HT-29 (cell line): Measurements from ENCODE around the gene HUNK. TPM values are rescaled to one million over a fixed set of nuclear protein-coding genes. Genes with fewer than 3 reads are reported as not detected.
"Not testable (repeated sequence)": the region's sequence is repeated elsewhere in the genome, so short reads cannot be mapped to it uniquely, and the experiment has no call there.

ENCODE experiments used
- DNase-seq: peaks from one replicate; pipeline ENCODE4 v3.0.0-alpha.2; 2015; ENCODE audit warnings: low spot score
- total RNA-seq: library from RNA; depleted of rRNA; stranded (reverse); fragments of >200 nt; shearing (Covaris generic); gene quantifications from 2 replicates; pipeline ENCODE4 v1.2.3, GENCODE V29; 2014

The HUNK gene
- total RNA-seq, 1 experiment from 2014 or later = not detected

- DNase-seq = no peak
Measured at GRCh38 chr21:31918250-31918775, 45.5 kb downstream of the HUNK start.

DNA sequence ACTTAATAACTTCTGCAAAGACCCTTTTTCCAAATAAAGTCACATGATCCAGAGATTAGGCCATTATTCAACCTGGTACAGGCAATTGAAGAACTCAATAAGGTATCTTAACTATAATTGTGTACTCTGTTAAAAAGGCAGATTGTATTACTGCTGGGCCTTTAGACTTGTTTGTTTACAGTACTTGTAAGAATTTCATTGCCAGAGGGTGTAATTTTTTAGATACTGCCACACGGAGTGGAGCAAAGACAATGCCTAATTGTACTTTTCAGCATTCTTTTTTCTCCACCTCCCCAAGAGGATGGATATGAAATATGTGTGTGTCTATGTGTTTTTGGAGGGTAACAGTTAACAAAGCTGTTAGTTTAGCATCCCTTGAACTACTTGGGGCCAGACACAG lies 47.5 kb downstream of the HUNK start:
- no peak for DNase-seq

GRCh38 chr21:31921079-31921478 lies 48.3 kb downstream of the HUNK start:
- DNase-seq = no peak

DNA sequence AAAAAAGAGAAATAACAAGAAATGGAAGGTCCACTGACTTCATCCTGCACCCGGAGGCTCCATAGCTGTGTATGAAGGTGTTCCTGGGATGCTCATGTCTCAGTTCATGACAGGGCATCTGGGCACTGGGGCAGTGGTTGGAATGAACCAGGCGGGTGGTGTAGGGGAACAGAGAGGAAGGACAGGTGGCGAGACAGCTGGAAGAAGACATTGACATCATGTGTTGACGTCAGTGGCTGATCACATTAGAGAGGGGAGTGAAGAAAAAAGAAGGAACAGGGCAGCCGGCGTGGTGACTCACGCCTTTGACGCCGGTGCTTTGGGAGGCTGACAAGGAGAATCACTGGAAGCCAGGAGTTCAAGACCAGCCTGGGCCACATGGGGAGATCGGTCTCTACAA lies 50.1 kb downstream of the HUNK start:
- no peak for DNase-seq

GRCh38 chr21:31923756-31924155 lies 50.9 kb downstream of the HUNK start:
- DNase-seq = no peak

DNA sequence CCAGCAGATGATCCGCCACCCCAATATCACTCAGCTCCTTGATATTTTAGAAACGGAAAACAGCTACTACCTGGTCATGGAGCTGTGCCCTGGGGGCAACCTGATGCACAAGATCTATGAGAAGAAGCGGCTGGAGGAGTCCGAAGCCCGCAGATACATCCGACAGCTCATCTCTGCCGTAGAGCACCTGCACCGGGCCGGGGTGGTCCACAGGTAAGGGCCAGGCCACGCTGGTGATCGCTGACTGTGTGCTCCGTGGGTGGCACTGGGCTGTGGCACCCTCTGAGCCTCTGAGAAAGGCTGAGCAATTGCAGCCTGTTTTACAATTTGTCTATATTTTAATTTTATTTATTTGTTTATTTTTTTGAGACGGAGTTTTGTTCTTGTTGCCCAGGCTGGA lies 51.7 kb downstream of the HUNK start:
- DNase-seq = no peak

DNA sequence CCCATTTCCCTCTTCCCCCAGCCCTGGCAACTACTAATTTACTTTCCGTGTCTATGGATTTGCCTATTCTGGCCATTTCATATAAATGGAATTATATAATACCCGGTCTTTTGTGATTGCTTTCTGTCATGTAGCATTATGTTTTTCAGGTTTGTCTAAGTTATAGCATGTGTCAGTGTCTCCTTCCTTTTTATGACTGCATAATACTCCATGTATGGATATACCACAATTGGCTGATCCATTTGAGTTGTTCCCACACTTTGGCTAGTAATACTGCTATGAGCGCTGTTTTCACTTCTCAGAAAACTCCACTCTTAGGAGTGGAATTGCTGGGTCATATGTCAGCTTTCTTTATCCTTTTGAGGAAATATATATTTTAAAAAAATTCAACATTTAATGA lies 53.7 kb downstream of the HUNK start:
- no peak for DNase-seq

DNA sequence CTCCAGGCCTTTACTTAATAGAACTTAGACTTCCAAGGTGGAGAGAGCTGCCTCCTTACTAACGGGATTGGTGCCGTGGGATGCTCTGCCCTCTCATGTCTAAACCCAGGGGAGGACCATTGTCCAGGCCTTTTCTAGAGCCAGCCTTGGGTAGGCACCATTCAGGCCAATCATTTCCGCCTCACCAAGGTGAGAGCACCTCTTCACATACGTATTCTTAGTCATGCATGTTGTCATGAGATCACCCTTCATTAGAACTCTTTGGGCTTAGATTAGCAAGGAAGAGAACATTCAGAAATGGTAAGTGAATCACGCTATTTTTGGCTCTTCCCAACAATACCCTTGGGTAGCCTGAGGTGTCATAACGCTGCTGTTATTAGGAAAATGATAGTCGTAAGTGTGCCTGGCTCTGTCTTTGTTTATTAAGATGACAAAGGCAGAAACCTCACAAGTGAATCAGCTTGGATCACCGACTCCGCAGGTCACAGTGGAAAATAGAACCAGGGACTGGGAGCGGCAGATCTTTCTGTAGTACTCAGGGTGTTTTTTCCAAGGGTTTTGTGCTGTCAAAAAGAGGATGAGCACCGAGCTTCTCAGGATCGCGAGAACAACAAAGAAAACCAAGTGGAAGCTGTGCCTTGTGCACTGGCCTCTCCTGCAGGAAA lies 55.0 kb downstream of the HUNK start:
- DNase-seq = no peak

GRCh38 chr21:31928656-31929055 lies 55.8 kb downstream of the HUNK start:
- no peak for DNase-seq

DNA sequence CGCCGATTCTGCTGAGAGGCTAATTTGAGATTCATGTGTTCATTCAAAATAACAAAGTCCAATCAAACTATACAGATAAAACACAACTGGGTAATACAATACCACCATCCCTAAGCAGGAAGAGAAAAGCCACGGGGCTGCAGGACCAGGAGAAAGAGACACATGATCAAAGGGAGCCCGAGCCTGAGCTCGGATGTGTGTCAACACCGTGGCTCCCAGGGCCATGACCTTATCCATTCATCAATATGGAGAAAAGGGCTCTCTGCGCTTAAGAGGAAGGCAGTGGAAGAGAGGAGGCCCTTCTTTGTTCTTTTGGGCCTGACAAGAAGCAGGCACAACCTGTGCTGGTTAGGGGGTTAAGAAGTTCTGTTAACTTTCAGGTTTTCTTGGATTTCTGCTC lies 56.7 kb downstream of the HUNK start:
- no peak for DNase-seq

- no peak for DNase-seq
Measured at GRCh38 chr21:31930001-31930400, 57.2 kb downstream of the HUNK start.

DNA sequence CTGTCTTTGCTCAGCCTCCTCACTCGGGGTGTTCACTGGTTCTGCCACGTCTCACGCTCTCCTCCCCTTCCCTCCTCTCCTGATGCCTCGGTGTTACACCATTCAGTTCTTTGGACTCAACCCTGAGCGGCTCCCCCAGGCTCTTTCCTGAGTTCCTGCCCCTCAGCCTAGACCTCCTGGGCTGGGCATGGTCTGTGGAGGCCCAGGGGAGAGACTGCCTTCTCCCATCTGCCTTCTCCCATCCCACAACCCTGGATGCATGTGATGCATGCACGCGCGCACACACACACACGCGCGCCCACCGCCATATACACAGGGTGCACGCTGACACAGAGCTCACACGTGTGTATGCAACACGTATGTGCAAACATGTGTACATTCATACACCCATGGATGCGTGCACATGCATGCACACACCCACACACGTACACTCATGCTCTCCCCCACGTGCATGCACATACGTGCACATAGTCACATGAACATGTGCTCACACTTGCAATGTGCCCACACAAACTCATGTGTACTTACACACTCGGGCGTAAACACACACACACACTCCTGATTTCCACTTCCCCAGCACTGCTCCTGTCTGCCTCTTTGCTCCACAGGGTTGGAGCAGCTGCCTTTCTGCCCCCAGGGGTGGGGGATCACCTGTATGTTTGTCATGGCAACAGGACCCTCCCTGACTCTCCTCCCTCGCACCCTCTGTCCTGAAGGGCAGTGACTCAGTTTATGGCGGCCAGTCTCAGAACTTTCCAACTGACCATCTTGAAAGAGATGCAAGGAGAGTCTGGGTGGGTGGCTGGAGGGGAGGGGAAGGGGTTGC lies 59.0 kb downstream of the HUNK start:
- no peak for DNase-seq

DNA sequence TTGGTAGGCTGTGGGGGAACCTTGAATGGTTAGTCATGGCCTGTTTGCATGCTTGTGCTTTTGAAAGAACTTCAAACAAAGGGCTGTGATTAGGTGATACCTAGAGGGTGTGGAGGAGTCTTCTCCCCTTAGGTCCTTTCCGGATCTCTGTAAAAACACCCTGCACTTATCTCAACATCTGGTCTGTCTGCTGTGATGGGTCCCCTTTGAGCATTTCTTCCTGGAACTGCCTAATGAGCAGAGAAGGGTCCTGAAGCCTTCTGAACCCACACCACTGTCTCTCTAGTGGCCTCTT lies 59.6 kb downstream of the HUNK start:
- no peak for DNase-seq

DNA sequence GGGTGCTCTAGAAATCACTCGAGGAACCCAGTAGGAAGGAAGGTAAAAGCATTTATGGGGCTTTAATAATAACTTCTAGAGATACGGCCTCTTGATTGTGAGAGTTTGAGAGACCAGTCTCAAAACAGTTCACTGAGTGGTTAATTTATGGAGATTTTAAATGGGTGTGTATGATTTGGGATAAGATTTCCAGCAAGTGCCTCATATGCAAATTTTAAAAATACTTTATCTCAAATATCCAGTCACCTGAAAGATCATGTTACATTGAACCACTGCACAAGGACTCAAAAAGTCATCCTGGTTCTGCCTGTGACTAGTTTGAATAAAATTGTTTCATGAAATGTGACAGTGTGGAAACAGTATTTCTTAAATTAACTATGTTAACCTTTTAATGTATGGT lies 64.5 kb downstream of the HUNK start:
- no peak for DNase-seq

DNA sequence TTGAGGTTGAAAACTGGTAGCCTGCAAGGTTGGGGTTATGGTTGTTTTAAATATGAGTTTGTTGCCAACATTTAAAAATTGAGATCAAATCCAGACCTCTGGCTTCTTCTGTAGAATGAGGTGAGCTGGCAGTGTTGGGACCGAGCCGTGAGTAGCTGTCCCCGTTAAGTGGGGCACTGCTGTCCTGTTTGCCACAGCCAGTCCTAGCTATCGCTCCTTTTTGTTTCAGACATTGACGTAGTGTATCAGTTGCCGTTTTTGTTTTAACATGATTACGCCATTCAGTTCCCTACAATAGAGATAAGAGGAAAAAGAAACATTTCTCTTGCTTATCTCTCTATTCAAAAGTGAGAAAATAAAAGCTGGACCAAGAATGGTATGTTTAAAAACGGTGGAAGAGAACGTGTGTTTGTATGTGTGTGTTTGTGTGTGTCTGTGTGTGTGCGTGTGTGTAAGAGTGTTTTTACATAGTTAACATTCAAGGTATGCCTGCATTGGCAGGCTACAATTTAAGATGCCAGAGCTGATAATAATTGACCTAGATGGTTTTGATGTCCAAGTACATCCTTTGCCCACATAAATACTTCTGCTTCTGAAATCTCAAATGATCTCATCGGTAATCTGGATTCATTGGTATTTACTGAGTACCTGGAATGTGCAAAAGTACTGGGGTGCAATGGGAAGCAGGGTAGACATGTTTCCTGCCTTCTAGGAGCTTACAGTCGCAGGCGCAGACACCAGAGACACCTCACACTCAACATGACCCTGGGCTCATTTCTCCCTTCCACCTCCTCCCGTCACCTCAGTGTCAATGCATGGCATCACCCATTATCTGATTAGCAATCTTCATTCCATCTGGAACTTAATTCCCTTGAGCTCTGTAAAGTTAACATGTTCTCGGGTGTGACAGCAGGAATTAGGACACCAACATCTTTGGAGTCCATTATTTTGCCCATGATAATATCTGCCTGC lies 65.8 kb downstream of the HUNK start:
- DNase-seq = no peak

DNA sequence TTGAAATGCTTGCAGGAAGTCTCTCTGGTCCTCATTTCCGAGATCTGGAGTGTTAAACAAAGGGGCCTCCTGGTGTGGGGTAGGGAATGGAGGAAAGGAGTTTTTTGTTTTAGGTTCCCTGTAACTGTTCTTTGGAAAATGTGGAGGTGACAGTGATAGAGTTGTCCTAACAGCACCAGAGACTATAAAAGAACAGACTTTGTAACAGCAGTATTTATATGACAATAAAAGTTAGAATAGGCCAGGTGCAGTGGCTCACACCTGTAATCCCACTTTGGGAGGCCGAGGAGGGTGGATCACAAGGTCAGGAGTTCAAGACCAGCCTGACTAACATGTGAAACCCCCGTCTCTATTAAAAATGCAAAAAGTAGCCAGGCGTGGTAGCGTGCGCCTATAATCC lies 68.9 kb downstream of the HUNK start:
- DNase-seq = no peak

DNA sequence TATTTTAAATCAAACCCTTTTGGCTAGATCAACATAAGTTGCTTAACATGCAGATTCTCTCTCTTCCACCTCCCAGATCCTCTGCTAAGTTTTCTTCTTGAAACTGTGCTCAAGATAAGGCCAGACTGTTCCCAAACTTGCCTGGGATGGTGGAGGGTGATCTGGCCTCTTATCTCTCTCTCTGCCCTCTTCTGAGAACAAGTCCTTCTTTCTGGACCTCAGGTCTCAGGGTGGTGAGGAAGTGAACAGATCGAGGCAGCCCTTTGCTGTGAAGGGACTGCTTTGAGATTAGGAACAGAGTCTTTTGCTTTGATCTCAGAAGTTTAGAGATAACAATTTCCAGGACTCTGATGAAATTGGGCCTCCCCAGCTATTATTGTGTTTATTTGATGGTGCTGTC lies 70.7 kb downstream of the HUNK start:
- no peak for DNase-seq

DNA sequence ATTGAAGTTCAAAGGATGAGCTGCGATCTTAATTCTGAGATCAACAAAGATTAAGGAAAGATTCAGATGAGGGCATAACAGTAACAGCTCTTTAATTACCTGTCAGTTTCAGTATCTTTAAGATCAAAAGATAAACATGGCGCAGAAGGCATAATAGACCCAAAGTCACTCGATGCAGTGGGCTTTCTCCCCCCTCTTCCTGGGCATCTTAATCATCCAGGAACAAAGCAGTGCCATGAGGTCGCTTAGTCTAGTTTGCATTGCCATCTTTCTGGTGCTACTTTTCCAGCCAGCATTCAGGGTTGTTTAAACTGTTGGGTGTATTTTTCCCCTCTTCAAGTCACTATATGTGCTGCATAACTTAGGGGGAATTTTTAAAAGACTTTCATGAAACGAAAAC lies 72.3 kb downstream of the HUNK start:
- DNase-seq = no peak

DNA sequence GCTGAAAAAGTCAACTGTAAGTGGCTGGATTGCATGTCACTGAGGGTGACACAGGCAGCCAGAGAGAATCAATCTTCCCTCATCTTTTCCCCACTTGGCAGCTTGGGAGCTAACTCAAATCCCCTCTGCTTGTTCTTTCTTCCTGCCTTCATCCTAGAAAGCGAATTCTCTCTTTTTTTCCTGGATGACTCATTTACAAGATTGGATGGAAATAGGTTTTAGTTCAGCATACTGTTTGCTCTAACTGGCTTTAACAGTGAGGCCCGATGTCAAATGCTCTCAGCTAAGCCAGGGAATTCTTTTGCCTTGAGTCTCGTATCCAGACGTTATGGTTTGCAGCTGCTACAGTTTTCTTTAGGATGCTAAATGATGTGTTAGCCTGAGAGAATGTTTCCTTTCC lies 72.7 kb downstream of the HUNK start:
- no peak for DNase-seq

DNA sequence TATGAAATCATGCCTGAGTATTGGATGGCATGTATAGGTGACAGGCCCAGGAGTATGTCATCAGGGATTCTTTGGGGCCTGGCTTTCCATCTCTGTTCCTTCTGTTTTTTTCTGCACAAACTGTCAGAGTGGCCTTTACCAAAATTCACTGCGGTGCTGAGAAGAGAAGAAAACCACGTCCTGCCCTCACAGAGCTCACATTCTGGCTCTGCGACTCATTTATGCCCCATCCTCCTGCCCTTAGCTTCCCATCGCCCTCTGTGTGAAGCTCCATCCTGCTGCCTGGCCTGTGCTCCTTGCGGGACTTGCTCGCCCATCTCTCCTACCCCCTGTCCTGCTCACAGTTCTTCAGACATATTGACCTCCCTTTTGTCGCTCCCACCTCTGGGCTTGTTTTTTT lies 73.4 kb downstream of the HUNK start:
- DNase-seq = no peak

DNA sequence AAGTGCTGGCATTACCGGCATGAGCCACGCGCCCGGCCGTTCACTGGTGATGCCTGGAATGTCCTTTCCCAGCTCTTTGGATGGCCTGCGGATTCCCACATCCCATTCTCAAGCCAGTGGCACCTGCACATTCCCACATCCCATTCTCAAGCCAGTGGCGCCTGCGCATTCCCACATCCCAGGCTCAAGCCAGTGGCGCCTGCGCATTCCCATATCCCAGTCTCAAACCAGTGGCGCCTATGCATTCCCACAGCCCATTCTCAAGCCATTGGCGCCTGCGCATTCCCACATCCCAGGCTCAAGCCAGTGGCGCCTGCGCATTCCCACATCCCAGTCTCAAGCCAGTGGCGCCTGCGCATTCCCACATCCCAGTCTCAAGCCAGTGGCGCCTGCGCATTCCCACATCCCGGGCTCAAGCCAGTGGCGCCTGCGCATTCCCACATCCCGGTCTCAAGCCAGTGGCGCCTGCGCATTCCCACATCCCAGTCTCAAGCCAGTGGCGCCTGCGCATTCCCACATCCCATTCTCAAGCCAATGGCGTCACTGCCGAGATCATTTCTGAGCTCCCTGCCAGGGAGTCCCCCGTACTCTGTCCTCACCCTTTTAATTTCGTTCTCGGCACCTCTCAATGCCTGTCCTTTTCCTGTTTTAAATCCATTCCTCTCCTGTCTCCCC lies 74.2 kb downstream of the HUNK start:
- not testable (repeated sequence) for DNase-seq

DNA sequence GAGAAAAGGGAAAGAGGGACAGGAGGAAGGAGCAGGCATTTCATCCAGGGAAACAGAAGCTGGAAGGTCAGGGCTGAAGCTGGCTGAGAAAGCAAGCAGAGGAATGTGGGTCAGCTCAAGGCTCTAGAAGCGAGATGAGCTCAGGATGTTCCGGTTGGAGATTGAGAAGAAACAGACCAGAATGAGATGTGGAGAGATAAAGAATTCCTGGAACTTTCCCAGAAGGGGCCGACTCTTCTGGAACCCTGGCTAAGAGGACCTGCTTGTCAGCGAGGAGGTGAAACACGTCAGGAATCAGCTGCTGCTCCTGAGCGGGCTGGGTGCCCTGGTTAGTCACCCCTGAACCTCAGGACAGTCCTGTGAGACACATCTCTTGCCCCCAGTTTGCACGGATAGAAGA lies 75.9 kb downstream of the HUNK start:
- DNase-seq = no peak
